NCI-H345 (cell line): ENCODE data around the gene RAG1.
"Not testable (repeated sequence)": the region's sequence is repeated elsewhere in the genome, so short reads cannot be mapped to it uniquely, and the experiment has no call there.

ENCODE experiments used
- DNase-seq: peaks from one replicate; lab custom pipeline; 2025; lab: John Stamatoyannopoulos, UW

RAG1 gene

DNA sequence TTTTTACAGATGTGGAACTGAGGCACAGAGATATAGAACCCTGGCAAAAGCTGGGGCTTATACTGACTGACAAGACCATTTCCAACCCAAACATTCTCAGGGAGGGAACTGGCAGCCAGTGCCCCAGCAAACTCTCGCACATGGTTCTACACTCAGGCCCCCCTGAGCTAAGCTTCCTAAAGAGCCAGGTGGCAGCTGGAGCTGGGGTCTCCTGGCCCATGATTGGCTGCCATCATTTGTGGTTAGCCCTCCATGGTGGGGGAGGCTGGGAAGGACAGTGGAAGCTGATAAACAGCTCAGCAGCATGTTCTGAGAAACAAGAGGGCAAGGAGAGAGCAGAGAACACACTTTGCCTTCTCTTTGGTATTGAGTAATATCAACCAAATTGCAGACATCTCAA lies at the start of gene RAG1:
RAG1 (plus strand) TSS at position 314 of the 400 bp plus-strand sequence. CDS start 5,298 bp downstream, outside the sequence.
- no peak for DNase-seq

DNA sequence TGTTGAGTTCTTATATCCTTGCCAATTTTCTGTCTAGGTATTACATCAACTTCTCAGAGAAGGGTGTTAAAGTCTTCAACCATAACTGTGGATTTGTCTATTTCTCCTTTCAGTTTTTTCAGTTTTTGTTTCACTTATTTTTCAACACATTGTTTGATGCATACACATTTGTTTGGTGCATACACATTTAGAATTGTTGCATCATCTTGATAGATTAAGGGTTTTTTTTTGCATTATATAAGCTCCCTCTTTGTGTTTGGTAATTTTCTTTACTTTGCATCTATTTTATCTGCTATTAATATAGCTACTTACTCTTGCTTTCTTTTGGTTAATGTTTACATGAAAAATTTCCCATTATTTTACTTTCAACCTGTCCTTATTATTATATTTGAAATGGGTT lies 37.0 kb upstream of the RAG1 start:
- DNase-seq: no peak

DNA sequence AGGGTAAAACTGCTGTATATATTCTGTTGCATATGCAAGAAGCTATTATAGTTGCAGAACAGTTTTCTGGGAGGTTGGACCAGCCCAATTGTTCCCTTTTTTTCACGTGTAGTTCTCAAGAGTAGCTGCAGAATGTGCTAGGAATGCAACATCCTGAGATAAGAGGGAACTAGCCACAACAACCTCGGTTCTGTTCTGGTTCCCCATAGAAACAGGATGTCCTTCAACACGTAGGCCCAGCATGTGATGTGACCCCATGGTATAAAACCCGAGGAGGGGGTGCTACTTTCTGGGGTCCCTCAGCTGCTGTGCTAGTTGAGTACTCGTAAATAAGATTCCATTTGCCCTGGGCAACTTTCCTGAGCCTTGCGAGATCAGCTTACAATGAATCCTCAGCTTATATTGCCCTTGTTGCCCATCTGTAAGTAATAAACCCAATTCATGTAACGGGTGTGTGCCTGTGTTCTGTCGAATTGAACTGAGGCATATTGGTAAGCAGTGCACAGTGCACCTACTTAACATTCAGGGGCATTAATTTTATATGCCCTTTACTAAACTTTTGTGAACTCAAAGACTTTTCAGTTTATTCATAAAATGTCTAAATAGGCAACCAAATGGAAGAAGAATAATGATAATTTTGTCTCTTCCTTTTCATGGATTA lies 34.7 kb upstream of the RAG1 start:
- no peak for DNase-seq

DNA sequence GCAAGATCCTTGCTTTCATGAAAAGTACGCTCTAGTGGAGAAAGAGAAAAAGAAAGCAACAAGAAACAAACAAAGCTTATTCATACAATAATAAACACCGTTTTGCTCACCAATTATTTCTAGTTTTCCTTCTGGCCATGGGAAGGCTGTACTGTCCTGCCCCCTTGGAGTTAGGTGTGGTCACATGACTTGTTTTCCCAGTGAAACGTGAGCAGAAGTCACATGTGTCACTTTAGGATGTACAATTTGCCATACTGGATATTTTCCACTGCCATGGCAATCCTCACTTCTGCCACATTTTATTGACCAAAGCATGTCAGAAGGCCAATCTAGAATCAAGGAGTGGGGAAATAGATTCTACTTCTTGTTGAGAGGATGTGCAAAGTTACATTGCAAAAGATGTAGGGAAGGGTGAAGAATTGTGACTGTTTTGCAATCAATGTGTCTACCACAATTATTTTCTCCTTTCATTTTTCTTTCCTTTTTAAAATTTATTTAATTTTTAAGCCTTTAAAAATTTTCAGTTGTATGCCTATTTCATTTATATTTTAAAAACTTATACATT lies 33.4 kb upstream of the RAG1 start:
- no peak for DNase-seq

- peak; percentile 86 for DNase-seq
Measured at GRCh38 chr11:36540998-36541397, 26.8 kb upstream of the RAG1 start.

- no peak for DNase-seq
Measured at GRCh38 chr11:36550385-36551115, 17.3 kb upstream of the RAG1 start.

- DNase-seq: not testable (repeated sequence)
Measured at GRCh38 chr11:36557390-36557789, 10.4 kb upstream of the RAG1 start.

DNA sequence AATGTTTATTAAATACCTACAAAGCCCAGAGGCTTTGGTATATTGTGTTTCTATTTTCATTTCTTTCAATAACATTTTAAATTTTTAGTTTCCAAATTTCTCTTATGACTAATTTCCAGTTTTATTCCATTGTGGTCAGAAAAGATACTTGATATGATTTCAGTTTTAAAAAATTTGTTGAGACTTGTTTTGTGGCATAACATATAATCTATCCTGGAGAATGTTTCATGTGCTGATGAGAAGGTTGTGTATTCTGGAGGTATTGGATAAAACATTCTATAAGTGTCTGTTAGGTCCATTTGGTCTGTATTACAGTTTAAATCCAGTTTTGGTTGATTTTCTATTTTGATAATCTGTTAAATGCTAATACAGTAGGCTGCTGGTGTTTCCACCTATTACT lies 9.8 kb upstream of the RAG1 start:
- DNase-seq: no peak

DNA sequence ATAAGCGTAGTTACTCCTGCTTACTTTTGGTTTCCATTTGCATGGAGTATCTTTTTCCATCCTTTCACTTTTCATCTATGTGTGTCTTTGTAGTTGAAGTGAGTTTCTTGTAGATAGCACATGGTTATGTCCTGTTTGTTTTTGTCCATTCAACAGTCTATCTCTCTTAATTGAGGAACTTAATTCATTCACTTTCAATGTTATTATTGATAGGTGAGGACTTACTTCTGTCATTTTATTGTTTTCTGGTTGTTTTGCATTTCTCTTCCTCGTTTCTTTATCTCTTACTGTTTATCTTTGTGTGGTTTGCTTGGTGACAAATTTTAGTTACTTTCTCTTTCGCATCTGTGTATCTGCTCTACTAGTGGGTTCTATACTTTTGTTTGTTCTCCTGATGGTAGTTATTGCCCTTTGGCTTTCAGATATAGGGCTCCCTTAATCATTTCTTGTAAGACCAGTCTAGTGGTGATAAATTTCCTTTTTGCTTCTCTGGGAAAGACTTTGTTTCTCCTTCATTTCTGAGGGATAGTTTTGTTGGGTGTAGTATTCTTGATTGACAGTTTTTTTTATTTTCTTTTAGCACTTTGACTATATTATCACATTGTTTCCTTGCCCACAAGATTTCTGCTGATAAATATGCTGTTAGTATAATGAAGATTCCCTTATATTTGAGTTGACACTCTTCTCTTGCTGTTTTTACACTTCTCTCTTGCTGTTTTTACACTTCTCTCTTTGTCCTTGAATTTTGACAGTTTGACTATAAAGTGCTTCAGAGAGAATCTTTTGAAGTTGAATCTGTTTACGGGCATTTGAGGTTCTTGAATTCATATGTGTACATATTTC lies 9.0 kb upstream of the RAG1 start:
- no peak for DNase-seq

DNA sequence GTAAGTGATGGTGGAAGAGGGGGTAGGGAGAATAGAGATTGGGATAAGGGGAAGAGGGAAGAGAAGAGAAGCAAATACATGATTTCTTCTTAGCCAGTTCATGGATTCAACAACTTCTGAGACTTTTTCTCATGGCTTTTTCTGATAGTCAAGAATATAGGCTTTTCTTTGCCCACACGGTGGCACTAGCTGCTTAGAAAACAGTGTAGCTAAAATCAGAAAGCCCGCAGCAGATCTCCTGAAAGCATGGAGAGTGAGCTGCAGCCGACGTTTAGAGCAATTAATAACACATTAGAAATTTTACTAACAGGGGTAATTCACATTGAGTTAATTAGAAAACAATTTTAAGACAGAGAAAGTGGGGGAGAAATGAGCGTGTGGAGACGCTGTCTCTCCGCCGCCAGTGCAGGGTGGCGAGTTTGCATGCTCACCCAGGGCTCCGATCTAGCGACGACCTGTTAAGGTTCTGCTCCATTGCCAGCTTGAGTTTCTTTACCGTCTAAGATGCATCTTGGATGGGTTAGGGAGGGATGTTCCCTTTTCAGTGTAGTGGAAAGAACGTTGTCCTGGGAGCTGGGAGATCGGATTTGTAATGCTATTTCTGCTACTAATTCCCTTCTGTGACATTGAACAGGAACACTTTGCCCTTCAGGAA lies 3.3 kb upstream of the RAG1 start:
- peak; percentile 68 for DNase-seq

DNA sequence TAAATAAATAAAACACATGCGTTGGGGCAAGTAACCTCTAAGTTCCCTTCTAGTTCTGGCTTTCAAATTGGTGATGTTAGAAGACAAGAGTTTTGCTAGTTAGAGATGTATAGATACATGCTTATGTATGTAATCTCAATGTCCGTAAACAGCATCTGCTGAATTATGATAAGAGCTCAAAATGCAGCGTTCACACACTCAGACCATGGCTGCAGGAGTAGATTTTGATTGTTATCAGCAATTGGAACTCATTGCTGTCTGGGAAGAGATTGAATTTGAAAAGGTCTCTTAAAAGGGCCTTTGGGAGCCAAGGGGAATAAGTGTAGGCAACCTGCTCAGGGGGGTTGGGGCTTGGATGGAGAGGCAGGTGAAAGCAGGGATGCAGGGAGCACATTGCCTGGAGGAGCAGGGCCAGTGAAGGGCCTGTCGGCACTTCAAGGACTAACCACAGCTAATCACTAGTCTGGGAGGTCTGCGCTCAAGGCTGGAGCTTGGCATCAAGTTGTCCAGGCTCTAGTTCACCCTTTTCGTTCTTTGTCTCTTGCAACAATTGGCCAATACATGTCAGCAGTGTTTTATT lies 2.7 kb upstream of the RAG1 start:
- no peak for DNase-seq

DNA sequence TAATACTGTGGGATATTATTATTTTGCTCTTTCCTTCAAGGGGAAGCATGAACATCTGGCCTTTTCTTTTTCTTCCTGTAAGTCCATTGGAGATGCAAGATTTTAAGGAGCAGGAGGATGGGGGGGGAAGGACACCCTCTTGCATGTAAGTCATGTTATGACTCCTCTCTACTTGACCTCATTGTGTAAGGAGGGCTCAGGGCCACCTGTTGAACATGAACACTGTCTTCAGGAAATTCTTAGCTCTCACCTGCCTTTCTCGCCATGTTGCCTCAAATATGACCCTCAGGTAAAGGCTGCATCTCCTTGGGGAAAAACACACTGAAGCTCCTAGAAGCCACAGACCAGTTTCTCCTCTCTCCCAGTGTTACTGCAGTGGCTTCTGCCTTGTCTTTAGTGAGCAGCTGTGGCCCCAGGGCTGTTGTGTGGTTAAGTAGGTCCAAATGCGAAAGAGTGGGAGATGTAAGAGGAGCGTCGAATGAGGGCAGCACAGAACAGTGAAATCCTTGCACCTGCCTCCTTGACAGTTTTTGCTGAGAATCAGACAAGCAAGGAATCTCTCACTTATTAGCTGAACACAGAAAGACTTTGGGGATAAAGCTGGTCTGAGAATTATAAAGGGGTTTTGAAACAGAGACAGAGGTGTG lies 1.3 kb upstream of the RAG1 start:
- no peak for DNase-seq

GRCh38 chr11:36569095-36569494 lies 1.3 kb downstream of the RAG1 start:
- DNase-seq: no peak

GRCh38 chr11:36574486-36574885 lies 6.7 kb downstream of the RAG1 start:
- no peak for DNase-seq

DNA sequence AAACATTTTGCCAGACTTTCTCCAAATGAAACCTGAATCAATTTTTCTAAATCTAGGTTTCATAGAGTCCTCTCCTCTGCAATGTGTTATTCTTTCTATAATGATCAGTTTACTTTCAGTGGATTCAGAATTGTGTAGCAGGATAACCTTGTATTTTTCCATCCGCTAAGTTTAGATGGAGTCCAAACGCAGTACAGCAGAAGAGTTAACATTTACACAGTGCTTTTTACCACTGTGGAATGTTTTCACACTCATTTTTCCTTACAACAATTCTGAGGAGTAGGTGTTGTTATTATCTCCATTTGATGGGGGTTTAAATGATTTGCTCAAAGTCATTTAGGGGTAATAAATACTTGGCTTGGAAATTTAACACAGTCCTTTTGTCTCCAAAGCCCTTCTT lies 9.6 kb downstream of the RAG1 start:
- no peak for DNase-seq

DNA sequence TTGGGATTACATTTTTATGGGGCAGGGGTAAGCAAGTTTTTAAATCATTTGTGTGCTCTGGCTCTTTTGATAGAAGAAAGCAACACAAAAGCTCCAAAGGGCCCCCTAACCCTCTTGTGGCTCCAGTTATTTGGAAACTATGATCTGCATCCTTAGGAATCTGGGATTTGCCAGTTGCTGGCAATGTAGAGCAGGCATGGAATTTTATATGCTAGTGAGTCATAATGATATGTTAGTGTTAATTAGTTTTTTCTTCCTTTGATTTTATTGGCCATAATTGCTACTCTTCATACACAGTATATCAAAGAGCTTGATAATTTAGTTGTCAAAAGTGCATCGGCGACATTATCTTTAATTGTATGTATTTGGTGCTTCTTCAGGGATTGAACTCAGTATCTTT lies 10.1 kb downstream of the RAG1 start:
- no peak for DNase-seq

- no peak for DNase-seq
Measured at GRCh38 chr11:36578458-36578857, 10.7 kb downstream of the RAG1 start.

- DNase-seq: no peak
Measured at GRCh38 chr11:36581536-36581935, 13.7 kb downstream of the RAG1 start.

GRCh38 chr11:36583667-36584066 lies 15.9 kb downstream of the RAG1 start:
- DNase-seq: no peak

DNA sequence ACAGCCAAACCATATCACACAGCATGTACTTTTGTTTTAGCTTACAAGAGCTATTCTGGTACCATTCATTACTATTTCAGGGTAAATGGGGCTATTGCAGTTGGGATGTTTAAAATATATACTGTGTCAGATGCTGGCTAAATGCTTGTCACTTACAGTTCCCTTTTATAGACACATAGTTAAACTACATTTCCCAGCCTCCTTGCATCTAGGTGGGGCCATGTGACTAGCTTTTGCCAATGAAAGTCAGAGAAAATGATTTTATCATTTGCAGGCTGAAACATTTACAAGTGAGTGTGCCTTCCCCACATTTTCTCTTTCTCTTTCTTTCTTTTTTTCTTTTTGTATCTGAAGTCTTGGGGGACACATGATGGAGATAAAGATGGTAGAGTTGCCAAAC lies 18.7 kb downstream of the RAG1 start:
- DNase-seq: no peak

GRCh38 chr11:36588099-36588498 lies 20.3 kb downstream of the RAG1 start:
- no peak for DNase-seq
